Stimulated activated CD8-positive, alpha-beta memory T cell treated with anti-CD3 and anti-CD28 coated beads, Interleukin-4, amount 100 ng/mL, for 24 hours (primary cell): ENCODE measurements around the gene MSANTD1.

Experiments
- DNase-seq: peaks from one replicate; pipeline ENCODE4 v3.0.0-alpha.2; 2020; ENCODE audit warnings: low read depth

The MSANTD1 gene

DNA sequence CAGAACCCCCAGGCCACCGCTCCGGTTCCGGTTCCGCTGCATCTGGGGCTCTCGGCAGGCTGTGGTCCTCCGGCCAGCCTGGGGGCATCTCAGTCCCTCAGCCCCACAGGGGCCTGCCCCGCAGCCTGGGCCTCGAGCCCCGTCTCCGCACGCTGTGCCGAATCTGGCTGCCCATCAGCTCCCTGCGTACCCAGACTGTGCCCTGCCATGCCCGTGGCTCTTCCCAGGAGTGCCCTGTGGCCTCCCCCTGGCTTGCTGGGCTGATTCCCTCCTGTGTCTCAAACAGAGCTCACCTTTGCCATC is 830 bp upstream of the MSANTD1 start:
- no peak for DNase-seq

DNA sequence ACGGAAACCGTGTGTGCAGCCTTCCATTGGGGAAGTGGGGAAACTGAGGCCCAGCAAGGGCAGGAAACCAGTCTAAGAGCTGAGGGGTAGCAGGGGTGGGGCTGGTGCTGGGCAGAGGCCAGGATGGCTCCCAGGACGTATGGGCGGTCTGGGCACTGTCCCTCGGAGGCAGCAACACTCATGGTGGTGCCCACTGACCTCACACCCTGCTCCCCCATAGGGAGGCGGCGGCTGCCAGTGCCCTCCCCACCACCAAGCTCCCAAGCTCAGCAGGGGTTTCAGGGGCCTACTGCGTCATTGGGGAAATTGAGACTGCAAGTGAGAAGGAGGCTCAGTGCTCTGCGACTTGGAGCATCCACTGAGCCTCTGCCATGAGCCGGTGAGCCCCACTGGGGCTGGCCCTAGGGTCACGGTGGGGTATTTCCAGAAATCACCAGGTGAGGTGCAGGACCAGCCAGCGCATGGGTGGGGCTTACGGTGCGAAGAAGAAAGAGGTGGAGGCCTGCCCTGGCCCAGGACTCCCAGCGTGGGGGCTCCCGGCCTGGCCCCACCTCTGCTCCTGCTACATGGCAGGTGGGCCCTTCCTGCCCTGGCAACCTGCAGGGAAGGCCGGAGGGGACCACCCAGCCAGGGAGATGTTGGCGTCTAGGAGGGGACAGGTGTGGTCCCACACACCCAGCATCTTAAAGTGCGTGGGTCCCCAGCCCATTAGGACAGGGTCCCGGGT is 915 bp downstream of the MSANTD1 start:
- DNase-seq: no peak

DNA sequence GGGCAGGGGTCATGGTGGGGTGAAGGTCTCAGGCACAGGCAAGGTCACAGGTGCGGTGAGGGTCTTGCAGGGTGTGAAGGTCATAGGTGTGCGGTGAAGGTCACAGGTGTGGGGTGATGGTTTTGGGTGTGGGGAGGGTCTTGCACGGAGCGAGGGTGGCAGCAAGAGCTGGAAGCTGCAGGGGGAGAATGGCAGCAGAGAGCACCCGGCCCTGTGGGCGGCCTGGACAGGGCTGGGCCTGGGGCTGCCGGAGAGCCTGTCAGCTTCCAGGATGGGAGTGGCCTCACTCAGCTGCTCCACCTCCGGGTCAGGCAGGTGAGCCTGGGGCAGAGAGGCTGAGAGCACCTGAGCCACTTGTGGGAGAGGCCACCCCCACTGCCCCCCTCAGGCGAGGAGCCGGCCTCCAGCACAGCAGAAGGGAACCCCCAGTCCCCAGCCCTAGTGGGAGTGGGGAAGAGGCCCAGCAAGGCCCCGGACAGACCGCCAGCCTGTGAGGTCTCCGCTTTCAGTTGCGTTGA is 1.5 kb downstream of the MSANTD1 start:
- no peak for DNase-seq

DNA sequence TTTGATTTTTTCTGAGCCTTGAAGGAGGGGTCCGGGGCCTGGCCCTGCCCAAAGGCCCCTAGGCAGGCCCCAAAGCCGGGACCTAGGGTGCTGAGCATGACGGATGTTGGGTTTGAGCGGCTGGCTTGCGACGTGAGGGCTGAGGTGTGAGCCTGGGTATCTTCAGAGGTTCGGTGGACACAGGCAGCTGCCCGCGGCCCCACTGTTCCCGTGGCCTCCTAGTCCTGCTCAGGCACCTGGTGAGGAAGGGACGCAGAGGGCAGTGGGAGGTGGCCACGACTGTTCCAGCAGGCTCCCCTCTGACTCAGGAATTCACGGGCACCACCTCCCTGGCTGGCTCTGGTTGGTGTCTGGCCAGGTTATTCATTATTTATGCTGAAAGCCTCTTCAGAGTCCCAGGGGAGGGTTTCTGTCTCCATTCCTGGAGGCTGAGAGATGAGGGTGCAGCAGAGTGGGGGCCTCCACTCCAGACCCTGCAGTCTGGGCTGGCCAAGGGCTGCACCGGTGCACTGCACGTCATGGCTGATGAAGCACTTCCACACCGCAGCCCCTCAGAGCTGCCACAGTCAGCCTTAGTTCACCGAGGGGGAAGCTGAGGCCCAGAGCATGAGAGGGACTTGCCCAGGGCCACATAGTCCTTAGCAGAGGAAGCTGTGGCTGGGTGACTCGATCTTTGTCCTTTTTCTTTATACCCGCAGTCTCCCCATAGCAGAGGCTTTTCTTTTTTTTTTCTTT is 2.2 kb downstream of the MSANTD1 start:
- DNase-seq: no peak

DNA sequence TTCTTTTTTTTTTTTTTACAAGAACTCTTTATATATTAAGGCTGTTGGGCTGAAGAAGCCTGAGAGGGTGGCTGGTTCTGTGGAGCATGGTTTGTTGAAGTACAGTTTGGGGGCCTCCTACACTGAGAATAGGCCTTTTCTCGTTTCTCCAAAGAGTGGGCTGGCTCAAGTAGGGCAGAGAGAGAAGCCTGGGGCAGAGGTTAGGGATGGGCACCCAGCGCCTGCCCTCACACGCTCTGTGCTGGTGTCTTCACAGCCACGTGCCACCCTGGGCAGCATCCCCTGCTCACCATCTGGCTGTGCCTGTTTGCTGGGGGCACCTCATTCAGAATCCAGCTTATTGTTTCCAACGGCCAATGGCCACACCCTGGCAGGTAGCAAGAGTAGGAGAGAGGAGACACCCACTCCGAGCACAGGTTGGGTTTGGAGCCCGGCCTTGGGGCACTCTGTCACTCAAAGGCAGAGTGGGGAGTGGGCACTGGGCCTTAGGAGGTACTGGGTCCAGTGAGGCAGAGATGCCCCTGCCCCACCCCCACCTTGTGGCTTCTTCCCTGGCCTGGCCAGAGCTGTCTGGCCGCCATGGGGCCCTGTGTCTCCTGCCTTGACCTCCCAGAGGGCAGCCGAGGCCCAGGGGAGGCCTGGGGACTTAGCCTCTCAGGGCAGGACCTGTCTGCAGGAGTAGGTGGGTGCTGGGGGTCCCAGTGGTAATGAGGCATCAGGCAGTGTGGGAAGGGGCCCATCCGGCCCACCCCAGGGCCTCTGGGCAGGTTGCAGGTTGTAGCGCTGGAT is 2.9 kb downstream of the MSANTD1 start:
- DNase-seq: no peak

DNA sequence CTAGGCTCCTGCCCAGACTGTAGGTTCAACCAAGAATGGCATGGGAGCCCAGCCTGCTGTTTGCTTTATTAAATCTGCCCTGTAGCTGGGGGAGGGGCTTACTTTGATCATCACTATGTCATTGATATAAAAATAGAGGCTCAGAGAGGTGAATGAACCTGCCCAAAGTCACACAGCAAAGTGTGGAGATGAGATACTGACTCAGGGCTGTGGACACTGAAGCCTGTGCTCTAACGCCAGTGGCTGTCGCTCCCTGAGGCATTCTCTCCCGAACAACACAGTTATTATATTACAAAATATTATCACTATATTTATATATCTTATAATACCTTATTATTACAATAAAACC is 3.5 kb downstream of the MSANTD1 start:
- DNase-seq: no peak

DNA sequence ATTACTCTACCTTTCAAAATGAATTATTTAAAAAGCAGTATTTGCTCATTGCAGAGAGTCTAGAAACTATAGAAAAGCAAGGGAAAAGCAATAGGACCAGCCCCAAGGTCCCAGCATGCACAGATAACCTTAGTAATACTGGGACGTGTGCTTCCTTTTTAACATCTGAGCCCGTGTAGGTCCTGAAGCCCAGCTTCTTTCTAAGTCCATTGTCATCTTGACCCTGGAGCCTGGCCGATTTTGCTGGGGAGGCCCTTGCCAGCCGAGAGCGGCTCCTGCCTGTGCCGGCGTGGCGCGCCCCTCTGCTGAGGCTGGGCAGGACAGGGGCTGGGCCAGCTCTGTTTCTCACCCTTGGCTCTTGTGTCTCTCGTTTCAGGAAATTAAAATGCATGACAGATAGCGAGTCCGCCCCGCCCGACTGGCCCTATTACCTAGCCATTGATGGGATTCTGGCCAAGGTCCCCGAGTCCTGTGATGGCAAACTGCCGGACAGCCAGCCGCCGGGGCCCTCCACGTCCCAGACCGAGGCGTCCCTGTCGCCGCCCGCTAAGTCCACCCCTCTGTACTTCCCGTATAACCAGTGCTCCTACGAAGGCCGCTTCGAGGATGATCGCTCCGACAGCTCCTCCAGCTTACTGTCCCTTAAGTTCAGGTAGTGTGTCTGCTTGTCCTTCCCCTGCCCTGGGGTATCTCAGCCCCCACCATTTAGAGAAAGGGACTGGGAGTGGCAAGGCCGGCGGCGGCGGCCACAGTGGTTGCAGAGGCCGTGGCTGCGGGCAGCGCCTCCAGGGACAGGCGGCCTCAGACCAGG is 4.1 kb downstream of the MSANTD1 start:
- DNase-seq: no peak

DNA sequence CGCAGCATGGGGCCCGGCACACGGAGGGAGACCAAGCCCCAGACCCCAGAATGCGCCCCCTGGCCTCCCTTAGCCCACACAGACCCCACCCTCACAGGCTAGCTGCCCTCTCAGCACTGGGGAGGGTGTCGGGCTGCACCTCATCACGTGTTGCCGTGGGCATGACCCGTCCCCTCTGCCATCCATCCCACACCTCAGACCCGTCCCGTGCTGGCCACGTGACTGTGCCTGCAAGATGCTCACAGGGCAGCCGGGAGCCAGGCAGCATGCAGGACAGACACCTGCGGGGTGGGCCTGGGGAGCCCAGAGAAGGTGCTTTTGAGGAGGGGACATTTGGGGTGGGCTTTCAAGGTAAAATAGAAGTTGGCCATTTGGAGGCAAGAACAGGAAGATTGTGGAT is 4.8 kb downstream of the MSANTD1 start:
- no peak for DNase-seq

DNA sequence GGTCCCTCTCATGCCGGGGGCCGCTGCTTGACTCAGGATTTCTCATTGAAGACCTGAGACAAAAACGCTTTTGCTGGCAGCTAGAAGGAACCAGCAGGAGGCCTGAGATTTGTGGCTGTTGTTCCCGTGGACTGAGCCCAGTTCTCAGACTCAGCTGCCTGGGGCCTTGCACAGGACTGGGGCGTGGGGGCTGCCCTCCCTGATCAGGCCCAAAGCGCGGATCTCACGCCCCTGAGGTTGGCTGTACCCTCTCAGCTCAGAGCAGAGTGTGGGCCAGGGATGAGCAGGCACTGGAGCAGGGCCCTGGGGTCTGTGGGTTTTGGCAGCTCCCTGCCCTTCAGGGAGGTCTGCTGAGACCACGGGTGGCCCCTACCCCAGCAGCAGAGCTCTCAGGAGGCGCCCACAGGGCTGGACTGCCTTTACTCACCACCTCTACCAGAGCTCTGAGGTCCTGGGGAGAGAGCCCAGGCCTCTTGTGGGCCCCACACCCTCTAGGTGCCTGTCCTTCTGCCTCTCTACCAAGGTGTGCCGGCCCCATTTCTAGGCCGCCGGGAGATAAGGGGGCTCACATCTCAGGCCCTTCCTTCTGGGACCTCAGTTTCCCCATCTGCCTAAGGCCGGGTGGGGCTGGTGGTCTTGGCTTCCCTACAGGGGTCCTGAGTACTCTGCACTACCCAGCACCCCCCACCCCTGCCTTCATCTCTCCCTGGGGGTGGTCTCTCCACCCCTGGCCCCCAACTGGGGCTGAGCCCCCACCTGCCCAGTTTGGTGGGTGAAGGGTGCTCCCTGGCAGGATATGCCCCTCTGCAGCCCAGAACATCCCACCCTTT is 5.6 kb downstream of the MSANTD1 start:
- no peak for DNase-seq

DNA sequence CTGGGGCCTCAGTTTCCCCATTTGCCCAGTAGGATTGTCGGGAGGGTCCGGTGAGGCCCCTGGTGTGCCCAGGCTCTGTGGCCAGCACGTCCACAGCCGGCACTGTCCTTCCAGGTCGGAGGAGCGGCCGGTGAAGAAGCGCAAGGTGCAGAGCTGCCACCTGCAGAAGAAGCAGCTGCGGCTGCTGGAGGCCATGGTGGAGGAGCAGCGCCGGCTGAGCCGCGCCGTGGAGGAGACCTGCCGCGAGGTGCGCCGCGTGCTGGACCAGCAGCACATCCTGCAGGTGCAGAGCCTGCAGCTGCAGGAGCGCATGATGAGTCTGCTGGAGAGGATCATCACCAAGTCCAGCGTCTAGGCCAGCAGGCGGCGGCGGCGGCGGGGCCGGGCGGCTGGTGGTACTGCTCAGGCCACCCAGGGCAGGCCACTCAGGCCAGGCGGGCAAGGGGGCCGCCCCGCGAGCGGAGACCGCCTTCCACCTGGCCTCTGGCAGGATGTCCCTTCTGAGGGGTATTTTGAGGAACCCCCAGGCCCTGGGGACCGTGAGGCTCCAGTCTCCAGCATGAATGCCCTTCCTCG is 6.7 kb downstream of the MSANTD1 start:
- DNase-seq: no peak

DNA sequence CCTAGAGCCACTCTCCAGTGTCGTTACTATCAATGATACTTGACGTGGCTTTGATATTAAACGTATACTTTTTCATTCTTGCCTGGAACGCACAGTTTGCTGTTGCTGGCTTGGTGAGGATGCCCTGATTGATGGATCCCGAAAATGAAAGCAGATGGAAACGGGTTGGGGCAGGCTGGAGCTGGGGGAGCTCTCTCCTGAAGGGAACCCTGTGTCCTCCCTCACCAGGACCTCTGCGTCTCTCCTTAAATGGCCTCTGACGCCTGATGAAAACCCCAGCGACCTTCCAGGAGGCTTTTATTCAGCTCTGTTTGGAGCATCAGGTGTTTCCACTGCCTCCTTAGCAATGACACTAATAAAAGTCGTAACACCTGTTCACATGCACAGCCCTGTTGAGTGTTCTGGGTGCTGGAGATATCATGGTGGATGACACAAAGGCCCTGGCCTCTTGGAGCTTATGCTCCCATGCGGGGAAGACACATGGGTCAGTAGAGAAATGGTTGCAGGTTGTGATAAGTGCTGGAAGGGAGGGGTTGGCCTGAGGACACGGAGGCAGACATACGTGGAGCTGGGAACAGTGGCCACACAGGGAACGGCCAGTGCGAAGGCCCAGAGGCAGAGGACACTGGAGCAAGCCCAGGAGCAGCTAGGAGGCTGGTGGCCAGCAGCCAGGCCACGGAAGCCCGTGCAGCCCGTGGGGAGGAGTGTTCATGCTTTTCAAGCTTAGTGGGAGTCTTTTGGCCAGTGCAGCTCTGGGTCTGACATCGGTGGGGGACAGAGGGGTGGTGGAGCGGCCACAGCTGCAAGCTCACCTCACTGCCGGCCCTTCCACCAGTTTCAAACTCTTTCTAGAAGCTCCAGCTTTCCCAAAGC is 7.5 kb downstream of the MSANTD1 start:
- DNase-seq: no peak

DNA sequence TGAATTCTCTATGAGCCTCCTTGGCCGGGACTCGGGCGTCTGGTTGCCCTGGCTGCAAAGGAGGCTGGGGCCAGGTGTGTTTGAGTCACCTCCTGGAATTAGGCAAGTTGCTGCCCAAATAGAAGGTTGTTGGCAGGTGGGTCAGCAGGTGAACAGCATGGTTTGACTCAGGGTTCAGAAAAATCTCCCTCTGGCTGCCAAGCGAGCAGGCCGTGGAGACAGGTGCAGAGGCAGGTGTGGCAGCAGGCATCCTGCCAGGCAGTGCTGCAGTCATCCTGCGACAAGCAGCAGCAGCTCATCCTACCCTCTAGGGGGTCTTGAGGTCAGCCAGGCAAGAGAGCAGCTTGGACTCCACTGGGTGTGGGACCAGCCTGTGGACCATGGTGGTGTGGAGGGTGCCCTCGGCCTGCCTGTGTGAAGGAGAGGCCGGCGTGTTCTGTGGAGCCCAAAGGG is 8.2 kb downstream of the MSANTD1 start:
- no peak for DNase-seq

DNA sequence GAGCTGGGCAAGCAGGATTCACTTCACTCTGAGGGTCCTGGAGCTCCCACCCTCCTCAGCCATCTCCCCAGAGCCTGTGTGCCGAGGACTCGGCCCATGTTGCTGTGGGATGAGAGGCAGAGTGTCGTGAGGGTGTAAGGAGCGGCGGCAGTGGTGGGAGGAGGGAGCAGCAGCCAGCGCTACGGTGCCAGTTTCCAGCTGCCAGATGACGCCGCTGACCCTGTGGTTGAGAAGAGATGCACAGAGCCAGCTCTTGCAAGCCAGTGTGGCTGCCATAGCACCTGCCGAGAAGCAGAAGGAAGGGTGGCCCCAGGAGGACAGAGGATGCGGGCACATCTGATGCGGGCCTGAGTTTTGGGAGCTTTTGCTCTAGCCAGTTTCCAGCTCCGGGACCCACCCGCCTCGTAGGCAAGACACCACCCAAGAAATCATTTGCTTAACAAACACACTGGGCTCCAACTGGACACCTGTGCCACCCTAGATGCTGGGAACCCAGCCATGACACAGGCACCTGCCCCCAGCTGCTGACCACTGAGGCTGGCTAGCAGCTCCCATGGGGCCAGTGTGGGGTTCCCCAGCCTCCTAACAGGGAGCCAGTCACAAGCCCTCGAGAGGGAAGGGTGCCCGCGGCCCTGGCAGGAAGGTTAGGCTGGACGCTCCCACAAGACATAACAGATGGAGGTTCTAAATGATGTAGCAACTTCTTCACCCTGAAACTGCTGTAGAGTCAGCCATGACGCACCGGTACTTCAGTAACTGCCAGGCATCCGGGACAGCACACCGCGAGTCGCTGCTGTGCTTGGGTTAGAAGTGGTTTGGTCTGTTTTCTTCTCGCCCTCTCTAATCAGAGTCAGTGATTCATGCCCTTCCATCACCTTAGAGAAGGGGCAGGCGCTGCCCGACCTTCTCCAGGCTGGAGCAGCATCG is 8.9 kb downstream of the MSANTD1 start:
- DNase-seq: no peak

DNA sequence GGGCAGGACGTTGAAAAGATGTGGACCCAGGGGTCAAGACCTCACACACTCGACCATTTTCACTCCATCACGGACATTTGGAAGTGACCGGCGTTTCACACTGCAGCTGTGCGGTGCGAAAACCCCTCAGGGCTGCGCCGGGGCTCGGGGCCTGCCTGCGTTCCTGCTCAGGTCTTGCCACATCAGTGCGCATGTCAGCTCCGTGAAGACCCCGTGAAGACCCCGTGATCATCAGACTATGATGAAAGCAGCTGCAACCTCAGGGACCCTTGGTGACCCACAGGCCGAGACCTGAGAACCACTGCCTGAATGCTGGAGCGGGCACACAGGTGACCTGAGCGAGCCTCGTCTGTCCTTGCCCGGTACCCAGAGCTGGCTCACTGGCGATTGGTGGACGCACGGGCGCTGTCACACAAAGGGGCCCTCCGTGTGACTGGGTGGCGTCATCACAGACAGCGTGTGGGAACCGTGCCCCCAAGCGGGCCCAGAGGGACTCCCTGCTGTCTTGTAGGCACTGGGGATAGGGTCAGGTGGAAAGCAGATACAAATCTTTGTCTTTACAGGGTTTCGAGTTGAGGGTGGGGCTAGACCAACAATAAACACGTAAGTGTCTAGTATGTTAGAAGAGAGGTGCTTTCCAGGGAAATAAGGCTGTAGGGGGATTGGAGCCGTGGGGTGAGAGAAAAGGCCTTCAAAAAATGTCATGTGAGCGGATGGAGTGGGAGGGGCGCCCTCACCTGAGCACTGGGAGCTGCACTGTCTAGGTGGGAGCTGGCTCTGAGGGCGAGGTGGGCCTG is 12.7 kb downstream of the MSANTD1 start:
- no peak for DNase-seq

DNA sequence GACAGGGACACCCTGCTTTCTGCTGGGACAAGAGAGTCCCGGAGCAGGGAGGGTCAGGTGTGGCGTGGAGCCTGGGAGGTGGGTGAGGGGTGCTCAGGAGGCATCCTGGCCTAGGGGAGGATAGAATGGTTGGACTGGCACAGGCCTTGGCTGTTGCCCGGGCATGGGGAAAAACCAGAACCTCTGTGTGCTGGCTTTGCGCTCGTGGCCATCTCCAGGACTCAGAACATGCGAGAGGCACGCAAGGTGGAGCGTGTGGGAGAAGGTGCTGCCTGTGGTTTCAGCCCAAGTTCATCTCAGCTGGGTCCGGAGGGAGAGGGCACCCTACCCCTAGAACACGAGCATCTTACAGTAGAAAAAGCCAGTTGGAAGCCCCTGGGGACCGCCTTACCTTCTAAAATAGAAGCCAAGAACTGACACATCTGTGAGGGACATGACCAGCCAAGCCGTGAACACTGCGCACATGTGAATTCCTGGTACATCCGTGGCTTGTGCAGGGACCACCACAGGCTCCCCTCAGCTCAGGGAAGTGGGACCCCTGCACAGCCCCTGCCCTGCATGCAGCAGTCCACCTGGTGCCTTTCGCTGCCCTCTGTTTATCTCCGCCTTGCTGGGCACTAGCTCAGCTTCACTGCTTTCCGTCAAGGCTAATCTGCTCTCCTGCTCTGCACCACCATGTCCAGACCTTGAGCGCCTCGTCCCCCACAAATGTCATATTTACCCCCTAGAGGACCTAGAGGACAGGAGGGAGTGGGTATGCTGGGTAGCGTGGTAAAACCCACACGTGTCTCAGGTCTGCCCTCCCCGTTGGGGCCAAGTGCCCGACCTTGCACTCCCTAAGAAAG is 13.5 kb downstream of the MSANTD1 start:
- no peak for DNase-seq

DNA sequence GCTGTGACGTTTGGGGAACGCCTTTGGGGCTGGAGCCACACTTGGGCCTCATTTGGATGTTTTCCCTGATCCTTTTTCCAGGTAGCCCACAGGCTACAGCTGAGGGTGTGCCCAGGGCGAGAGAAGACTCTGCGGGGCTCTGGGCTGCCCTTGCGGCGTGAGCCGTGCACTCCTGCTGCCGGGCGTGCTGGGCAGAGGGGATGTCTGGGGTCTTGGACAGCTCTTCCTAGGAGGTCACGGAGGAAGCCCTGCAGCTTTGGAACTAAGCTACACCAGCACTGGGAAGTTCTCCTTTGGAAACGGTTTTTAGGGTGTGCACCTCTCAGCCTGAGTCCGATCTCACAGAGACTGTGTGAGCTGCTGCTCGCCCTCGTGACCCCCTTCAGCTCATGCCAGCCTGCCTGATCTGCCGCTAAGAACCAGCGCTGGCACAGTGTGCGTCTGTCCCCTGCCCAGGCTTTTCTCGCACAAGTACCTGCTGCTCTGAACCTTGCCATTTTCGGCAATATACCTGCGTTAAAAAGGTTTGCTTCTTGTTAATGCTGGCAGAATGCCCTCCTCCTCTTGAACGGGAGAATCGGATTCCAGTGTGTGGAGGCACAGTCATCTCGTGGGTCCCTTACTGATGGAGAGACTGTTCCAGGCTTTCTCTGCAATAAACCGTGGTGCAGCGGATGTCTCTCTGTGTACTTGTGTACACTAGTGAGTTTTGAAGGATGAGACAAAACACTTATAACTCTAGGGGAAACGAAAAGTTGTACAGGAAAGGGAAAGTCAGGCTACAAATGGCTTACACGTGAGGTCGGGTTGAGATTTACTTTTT is 14.3 kb downstream of the MSANTD1 start:
- no peak for DNase-seq
